Measurements from ENCODE around the gene ARHGAP10.

DNA sequence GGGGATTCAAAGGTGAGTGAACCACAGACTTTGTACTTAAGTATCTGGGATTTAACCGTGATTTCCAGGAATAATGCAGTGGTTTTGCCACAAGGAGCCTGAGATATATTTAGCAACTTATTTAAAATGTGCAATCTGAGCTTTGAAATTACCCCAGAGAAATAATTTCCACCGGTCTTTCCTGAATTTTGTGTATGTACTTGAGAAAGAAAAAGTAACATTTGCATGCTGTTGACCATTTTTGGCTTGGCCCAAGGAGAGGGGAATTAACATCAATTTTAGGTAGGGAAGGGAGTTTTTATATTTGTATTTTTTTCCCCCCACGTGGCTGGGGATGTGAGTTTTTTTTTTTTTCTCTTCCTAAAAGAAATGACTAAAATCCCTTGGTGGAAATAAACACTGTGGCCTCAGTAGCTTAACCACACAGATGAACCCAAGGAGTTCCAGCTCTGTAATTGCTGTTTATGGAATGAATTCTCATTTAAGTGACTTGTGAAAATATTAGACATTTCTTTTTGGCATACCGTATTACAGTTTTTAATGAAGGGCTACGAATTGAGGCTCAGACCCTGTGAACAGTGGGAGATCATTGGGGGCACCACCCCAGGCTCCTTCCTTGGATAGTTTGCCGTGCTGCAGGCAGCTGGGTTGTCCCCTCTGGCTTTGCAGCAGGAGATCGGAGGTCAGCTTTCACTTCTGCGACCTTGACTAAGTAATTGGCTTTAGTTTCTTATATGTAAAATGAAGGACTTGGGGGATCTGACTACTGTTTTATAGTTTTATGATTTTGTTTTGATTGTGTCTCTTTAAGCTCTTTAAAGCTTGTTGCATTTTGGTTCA, 116.1 kb downstream of the ARHGAP10 start:
- no peak for TF ChIP-seq POLR2A (IDR thresholded peaks at IDR 0.05)
- TF ChIP-seq, protein P1, sequence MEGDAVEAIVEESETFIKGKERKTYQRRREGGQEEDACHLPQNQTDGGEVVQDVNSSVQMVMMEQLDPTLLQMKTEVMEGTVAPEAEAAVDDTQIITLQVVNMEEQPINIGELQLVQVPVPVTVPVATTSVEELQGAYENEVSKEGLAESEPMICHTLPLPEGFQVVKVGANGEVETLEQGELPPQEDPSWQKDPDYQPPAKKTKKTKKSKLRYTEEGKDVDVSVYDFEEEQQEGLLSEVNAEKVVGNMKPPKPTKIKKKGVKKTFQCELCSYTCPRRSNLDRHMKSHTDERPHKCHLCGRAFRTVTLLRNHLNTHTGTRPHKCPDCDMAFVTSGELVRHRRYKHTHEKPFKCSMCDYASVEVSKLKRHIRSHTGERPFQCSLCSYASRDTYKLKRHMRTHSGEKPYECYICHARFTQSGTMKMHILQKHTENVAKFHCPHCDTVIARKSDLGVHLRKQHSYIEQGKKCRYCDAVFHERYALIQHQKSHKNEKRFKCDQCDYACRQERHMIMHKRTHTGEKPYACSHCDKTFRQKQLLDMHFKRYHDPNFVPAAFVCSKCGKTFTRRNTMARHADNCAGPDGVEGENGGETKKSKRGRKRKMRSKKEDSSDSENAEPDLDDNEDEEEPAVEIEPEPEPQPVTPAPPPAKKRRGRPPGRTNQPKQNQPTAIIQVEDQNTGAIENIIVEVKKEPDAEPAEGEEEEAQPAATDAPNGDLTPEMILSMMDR (IDR thresholded peaks at IDR 0.05): no peak
